ENCODE data around the gene COMMD9.

Gene COMMD9

DNA sequence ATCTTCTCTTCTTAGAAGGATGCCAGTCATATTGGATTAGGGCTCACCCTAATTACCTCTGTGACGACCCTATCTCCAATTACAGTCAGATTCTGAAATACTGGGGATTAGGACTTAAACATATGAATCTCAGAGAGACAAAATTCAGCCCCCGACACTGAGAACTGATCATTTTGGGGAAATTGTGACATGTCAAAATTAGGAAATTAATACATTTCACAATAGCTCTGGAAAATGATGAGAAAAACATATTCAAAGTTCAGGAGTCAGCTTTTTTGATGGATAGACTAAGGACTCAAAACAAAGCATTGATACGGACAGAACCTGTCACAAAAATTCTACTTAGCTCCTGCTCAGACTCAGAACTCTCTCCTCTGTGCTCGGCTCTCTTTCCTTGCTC, 40.8 kb downstream of the COMMD9 start:
- H3K27me3 ChIP-seq (ENCODE audit: control insufficient read depth, insufficient read depth, low read length): no peaks in the 10 kb centered on the region
- no peaks in the 10 kb centered on the region for H3K4me1 ChIP-seq
- TF ChIP-seq, protein P1, sequence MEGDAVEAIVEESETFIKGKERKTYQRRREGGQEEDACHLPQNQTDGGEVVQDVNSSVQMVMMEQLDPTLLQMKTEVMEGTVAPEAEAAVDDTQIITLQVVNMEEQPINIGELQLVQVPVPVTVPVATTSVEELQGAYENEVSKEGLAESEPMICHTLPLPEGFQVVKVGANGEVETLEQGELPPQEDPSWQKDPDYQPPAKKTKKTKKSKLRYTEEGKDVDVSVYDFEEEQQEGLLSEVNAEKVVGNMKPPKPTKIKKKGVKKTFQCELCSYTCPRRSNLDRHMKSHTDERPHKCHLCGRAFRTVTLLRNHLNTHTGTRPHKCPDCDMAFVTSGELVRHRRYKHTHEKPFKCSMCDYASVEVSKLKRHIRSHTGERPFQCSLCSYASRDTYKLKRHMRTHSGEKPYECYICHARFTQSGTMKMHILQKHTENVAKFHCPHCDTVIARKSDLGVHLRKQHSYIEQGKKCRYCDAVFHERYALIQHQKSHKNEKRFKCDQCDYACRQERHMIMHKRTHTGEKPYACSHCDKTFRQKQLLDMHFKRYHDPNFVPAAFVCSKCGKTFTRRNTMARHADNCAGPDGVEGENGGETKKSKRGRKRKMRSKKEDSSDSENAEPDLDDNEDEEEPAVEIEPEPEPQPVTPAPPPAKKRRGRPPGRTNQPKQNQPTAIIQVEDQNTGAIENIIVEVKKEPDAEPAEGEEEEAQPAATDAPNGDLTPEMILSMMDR (IDR thresholded peaks at IDR 0.05): no peak
- H3K9me3 ChIP-seq (ENCODE audit: control insufficient read depth, low read length): no peaks in the 10 kb centered on the region
- H2AFZ ChIP-seq: no peak overlapping the region
- H3K4me2 ChIP-seq (ENCODE audit: low read length): no peak overlapping the region
- H3K9ac ChIP-seq: no peak overlapping the region
- no peak overlapping the region for H3K4me3 ChIP-seq (ENCODE audit: low read depth, low read length)
- no peaks in the 10 kb centered on the region for H3K36me3 ChIP-seq (ENCODE audit: control insufficient read depth, insufficient read depth, low read length)
- H3K79me2 ChIP-seq: no peaks in the 10 kb centered on the region
- no peak overlapping the region for H3K27ac ChIP-seq

DNA sequence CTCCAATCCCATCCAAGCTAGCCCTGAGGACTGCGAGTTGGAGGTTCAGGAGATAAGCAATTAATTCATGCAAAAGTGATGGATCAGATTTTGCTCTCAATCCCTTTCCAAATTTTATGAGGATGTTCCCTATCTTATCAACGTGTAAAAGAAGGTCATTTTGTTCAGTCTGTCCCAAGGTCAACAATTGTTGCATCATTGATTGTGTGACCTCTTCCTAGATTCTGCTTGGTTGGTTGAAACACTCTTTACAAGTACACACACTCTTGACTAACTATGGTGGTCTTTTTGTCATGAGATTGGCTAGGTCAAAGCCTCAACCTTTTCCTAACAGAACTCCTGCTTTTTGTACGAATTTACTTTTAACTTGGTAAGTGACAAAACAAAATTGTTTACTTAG, 41.7 kb downstream of the COMMD9 start:
- H3K9ac ChIP-seq: no peak overlapping the region
- no peaks in the 10 kb centered on the region for H3K27me3 ChIP-seq (ENCODE audit: control insufficient read depth, insufficient read depth, low read length)
- TF ChIP-seq, protein P1 (IDR thresholded peaks at IDR 0.05): no peak
- no peaks in the 10 kb centered on the region for H3K4me1 ChIP-seq
- no peak overlapping the region for H2AFZ ChIP-seq
- no peaks in the 10 kb centered on the region for H3K9me3 ChIP-seq (ENCODE audit: control insufficient read depth, low read length)
- no peaks in the 10 kb centered on the region for H3K36me3 ChIP-seq (ENCODE audit: control insufficient read depth, insufficient read depth, low read length)
- no peak overlapping the region for H3K27ac ChIP-seq
- H3K79me2 ChIP-seq: no peaks in the 10 kb centered on the region
- no peak overlapping the region for H3K4me3 ChIP-seq (ENCODE audit: low read depth, low read length)
- no peak overlapping the region for H3K4me2 ChIP-seq (ENCODE audit: low read length)

DNA sequence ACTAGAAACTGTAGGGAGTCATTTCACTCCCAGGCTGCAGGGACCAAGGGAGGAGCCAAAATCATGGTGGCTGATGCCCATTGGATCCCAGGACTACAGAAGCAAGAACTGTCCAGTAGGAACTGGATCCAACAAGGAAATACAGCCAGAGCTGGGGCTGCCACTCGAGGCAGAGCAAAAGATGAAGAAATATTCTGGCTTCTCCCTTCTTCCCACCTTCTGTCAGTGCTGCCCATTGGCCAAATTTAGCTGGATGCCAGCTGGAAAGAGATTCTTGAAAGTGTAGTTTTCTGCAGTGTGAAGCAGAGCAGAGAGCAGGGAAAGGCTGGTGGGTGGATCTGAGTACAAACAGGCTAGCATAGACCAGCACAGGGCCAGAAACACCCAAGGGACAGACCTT, 45.6 kb downstream of the COMMD9 start:
- H3K79me2 ChIP-seq: no peaks in the 10 kb centered on the region
- H3K9ac ChIP-seq: no peak overlapping the region
- H3K9me3 ChIP-seq (ENCODE audit: control insufficient read depth, low read length): no peaks in the 10 kb centered on the region
- no peaks in the 10 kb centered on the region for H3K27me3 ChIP-seq (ENCODE audit: control insufficient read depth, insufficient read depth, low read length)
- no peak overlapping the region for H3K4me3 ChIP-seq (ENCODE audit: low read depth, low read length)
- no peak overlapping the region for H3K4me2 ChIP-seq (ENCODE audit: low read length)
- TF ChIP-seq, protein P1 (IDR thresholded peaks at IDR 0.05): no peak
- H2AFZ ChIP-seq: no peak overlapping the region
- H3K36me3 ChIP-seq (ENCODE audit: control insufficient read depth, insufficient read depth, low read length): no peaks in the 10 kb centered on the region
- H3K27ac ChIP-seq: no peak overlapping the region
- no peaks in the 10 kb centered on the region for H3K4me1 ChIP-seq

DNA sequence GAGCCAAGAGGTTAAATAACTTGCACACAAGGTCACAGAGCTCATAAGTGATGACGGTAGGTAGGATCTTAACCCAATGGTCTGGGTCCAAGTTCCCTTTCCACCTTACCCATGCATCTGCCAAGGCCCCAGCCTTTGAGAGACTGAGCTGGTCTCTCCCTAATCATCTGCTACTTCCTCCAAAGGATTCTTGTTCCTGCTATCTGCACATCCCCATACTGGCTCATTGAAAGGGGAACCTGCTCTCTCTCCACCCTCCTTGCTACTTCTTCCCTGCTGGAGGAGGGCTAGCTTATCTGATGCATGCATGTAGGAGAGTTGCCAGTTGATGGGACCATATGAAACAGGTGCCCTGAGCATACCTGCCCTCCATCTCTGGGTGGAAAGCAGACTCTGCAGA, 47.7 kb downstream of the COMMD9 start:
- Histone ChIP-seq H3K27me3 (ENCODE audit: control insufficient read depth, insufficient read depth, low read length) (no peaks in the 10 kb centered on the region), H3K9ac (no peak overlapping the region), H3K4me3 (ENCODE audit: low read depth, low read length) (no peak overlapping the region), H3K9me3 (ENCODE audit: control insufficient read depth, low read length) (no peaks in the 10 kb centered on the region), H3K79me2 (no peaks in the 10 kb centered on the region), H3K4me2 (ENCODE audit: low read length) (no peak overlapping the region), H3K36me3 (ENCODE audit: control insufficient read depth, insufficient read depth, low read length) (no peaks in the 10 kb centered on the region), H2AFZ (no peak overlapping the region), H3K27ac (no peak overlapping the region), H3K4me1 (no peaks in the 10 kb centered on the region)
- TF ChIP-seq, protein P1 (IDR thresholded peaks at IDR 0.05): no peak

DNA sequence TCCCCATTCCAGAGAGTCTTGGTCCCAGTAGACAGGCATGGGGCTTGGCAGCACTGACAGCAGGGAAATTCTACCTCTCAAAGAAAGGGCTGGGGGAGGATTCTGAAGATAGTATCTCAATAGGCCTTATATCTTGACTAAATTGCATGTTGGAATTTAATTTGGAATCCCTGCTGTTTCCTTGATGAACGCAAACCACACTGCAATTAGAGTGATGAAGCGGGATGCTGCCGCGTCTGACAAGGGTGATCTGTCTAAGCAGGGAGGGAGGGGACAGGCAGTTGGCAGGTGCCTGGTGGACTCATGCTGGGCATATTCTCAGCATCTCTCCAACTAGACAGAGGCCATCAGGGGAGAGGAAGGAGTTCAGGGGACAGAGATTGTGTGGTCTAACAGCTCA, 48.4 kb downstream of the COMMD9 start:
- no peak overlapping the region for H2AFZ ChIP-seq
- no peaks in the 10 kb centered on the region for H3K4me1 ChIP-seq
- H3K27ac ChIP-seq: no peak overlapping the region
- TF ChIP-seq, protein P1 (IDR thresholded peaks at IDR 0.05): no peak
- H3K36me3 ChIP-seq (ENCODE audit: control insufficient read depth, insufficient read depth, low read length): no peaks in the 10 kb centered on the region
- no peak overlapping the region for H3K9ac ChIP-seq
- H3K9me3 ChIP-seq (ENCODE audit: control insufficient read depth, low read length): no peaks in the 10 kb centered on the region
- H3K4me3 ChIP-seq (ENCODE audit: low read depth, low read length): no peak overlapping the region
- no peaks in the 10 kb centered on the region for H3K27me3 ChIP-seq (ENCODE audit: control insufficient read depth, insufficient read depth, low read length)
- H3K79me2 ChIP-seq: no peaks in the 10 kb centered on the region
- H3K4me2 ChIP-seq (ENCODE audit: low read length): no peak overlapping the region

All from parathyroid adenoma (tissue), 2 donors.